Measurements from ENCODE around the gene MORN1. TPM values are rescaled to one million over a fixed set of nuclear protein-coding genes. Genes with fewer than 3 reads are reported as not detected.

Gene MORN1
- total and polyA plus RNA-seq, 2 of the 8 experiments (the other 6 are each of a cell fraction or from before 2014, with no cell fraction given) = 5.0 to 9.1 TPM

- H3K4ac ChIP-seq (replicated peaks; ENCODE audit: insufficient read length, low read depth, low read length) = no peak overlapping the region
- H3K36me3 ChIP-seq (ENCODE audit: control insufficient read depth in 2 of 4, insufficient read depth in 4 of 4, low read length in 3 of 4) = no peaks in the 10 kb centered on the region
- no peak overlapping the region for H3K9ac ChIP-seq (replicated peaks in 1 of 4; ENCODE audit: extremely low read depth in 1 of 4, low read depth in 3 of 4, low read length in 3 of 4)
- CTCF ChIA-PET (ENCODE audit: partially characterized antibody) = interaction anchor here (1.0 to 2.5 kb wide), 7 partner anchors 13 to 187 kb away, joined by 3 to 17 read pairs (median 4); partner anchors contain the start of gene FAAP20
- no peaks in the 10 kb centered on the region for H3K79me2 ChIP-seq (ENCODE audit: control insufficient read depth in 1 of 2, insufficient read depth in 2 of 2, low read length in 2 of 2)
- H4K20me1 ChIP-seq (replicated peaks in 1 of 2; ENCODE audit: control insufficient read depth in 1 of 2, insufficient read depth in 2 of 2, low read length in 2 of 2) = no peaks in the 10 kb centered on the region
- H2AK5ac ChIP-seq (ENCODE audit: low read depth, low read length) = no peak overlapping the region
- no peaks in the 10 kb centered on the region for H3K79me1 ChIP-seq (ENCODE audit: low read depth, low read length)
- H2BK120ac ChIP-seq (replicated peaks; ENCODE audit: low read depth, low read length) = no peak overlapping the region
- H3K4me1 ChIP-seq (replicated peaks in 1 of 4; ENCODE audit: control insufficient read depth in 3 of 4, insufficient read depth in 4 of 4, low read length in 3 of 4) = no peaks in the 10 kb centered on the region; a peak in 1 of 7 replicates
- POLR2A ChIA-PET (ENCODE audit: partially characterized antibody) = interaction anchor here (0.6 kb wide), 1 partner anchor 135 kb away, joined by 3 read pairs; no protein-coding TSS in a partner anchor
- H3K56ac ChIP-seq (replicated peaks; ENCODE audit: insufficient read length, low read depth, low read length) = no peak overlapping the region
- no peak overlapping the region for H3K23ac ChIP-seq (ENCODE audit: insufficient read length)
- no peak overlapping the region for H2BK12ac ChIP-seq (ENCODE audit: low read depth, low read length)
- H2BK5ac ChIP-seq (ENCODE audit: low read depth, low read length) = no peak overlapping the region
- H2BK20ac ChIP-seq (ENCODE audit: low read length) = no peak overlapping the region
- H2AFZ ChIP-seq (ENCODE audit: low read length) = no peak overlapping the region
- FAIRE-seq = no peak
- H3K27ac ChIP-seq (ENCODE audit: low read depth, low read length) = no peak overlapping the region
- no peak overlapping the region for H3K14ac ChIP-seq (ENCODE audit: insufficient read length)
- H3K9me3 ChIP-seq (ENCODE audit: insufficient read depth in 2 of 2, low read depth in 1 of 2, low read length in 1 of 2) = peaks cover 0 to 2% of the 10 kb centered on the region in 2 experiments; a peak in 1 of 4 replicates
- TF ChIP-seq POLR2A (IDR thresholded peaks at IDR 0.05; ENCODE audit: control extremely low read depth in 1 of 2, low read depth in 2 of 2, low read length in 2 of 2) = no peak
- no peak for TF ChIP-seq HDAC2 (IDR thresholded peaks at IDR 0.05; ENCODE audit: borderline replicate concordance in 1 of 2, low read depth in 2 of 2, low read length in 2 of 2)
- DNase-seq (ENCODE audit: low read depth in 1 of 2, low spot score in 2 of 2) = no peak
- H2BK15ac ChIP-seq (ENCODE audit: low read length) = no peak overlapping the region
- H3K4me3 ChIP-seq (ENCODE audit: extremely low read depth in 1 of 4, insufficient read depth in 2 of 4, low read depth in 3 of 4, low read length in 4 of 4) = no peak overlapping the region
- WGBS, 2 experiments (ENCODE audit: extremely low coverage in 1 of 2, insufficient coverage in 1 of 2, insufficient read length in 1 of 2, insufficient replicate concordance in 2 of 2, low coverage in 1 of 2, low lambda C conversion rate in 2 of 2, missing lambda C conversion rate in 1 of 2) = 95% methylated on average over 23 of the region's 24 CpGs; no CpG with 5 or more reads in 1 of the 2 experiments
- no peak overlapping the region for H4K91ac ChIP-seq (replicated peaks; ENCODE audit: insufficient read length, low read length)
- H3K27me3 ChIP-seq (replicated peaks in 1 of 4; ENCODE audit: control insufficient read depth in 3 of 4, extremely low read depth in 1 of 4, insufficient read depth in 3 of 4, low read length in 3 of 4) = no peaks in the 10 kb centered on the region
- no peak overlapping the region for H4K8ac ChIP-seq (ENCODE audit: extremely low read depth, insufficient read depth, low read length)
- H3K18ac ChIP-seq (ENCODE audit: extremely low read depth, low read length) = no peak overlapping the region
- no peaks in the 10 kb centered on the region for H3K23me2 ChIP-seq (ENCODE audit: low read depth, low read length)
- H4K5ac ChIP-seq (ENCODE audit: insufficient read length, low read depth, low read length) = no peak overlapping the region
- no peak overlapping the region for H3K4me2 ChIP-seq (ENCODE audit: insufficient read depth in 1 of 2, low read depth in 2 of 2, low read length in 2 of 2)
These were observed 32.4 kb downstream of the MORN1 start for GRCh38 chr1:2358651-2359640.

Measured in H1 (cell line).